Fibroblast of upper back skin (primary cell): ENCODE measurements around the gene C11orf42.

Source experiments
- DNase-seq: peaks from one replicate; pipeline ENCODE4 v3.0.0-alpha.2; 2013

Gene C11orf42, protein sequence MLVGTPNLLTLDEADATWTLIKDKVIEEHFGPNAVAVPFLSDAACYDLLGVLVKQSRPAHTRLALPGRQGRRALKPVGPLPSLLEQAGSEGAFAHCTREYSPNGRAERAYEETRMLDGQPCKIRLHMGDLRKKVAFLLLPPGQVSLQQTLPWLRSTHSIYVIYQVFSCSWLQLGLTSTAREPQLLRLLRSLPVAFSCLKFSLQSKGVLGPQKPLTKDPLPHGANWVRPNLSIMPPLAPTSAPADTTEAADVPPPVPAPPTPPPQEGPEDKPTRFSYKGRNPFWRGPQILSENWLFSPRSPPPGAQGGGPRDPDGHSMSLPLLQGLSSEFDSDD

DNA sequence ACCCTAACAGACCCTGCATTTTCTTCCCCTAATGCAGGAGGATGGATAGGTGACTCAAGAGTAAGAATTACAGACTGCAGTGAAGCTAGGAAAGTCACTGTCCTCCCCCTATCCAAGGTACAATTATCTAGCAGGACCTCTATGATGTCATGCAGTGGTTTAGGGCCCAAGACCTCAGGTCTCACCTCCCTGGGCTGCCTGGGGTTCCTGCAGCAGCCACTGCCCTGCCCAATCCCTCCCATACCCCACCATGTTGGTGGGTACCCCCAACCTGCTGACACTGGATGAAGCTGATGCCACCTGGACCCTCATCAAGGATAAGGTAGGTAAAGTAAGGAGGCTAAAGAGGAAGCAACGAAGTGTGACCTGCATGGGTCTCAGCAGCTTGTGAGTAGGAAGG lies at the start of gene C11orf42:
C11orf42 (plus strand) TSS at position 192 of the 400 bp plus-strand sequence; CDS start at position 251, 59 bp downstream.
- DNase-seq = no peak

- DNase-seq = no peak
Observed at GRCh38 chr11:6156628-6157359, 48.6 kb upstream of the C11orf42 start.

DNA sequence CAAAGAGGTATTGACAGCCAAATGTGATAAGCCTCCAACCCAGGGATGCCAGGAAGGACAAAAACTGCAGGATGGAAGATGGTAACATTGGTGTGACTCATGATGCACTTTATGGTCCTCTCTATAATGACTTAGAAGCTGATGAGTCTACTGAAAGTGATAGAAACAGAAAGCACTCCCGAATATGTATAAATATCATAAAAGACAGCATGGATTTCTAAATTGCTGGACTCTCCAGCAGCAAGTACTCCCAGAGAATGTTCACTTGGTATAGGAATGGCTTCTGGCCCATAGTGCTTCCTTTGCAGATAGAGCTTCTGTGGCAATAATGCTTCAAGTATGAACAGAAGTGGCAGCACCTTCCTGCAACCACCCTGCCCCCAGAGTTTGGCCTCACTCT lies 35.1 kb upstream of the C11orf42 start, which contains the start of gene OR52B2:
OR52B2 (minus strand) TSS at position 101 of the 400 bp plus-strand sequence; CDS start at position 101, 0 bp downstream.
- DNase-seq = no peak

DNA sequence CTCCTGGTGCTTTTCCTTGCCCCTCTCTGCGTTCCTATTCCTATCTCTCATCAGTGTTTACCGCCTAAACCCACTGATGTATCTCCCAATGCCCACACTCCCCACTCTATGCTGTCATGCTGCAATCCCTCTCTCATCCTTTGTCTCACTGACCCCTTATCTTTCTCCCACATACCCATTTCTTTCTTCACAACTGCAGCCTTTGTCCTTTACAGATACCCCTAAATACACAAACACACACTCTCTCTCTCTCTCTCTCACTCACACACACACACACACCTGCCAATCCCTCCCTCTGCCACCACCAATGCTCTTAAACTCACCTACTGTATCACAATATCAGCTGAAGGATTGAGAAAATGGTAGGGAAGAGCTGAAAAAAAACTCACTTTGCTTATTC lies 29.9 kb upstream of the C11orf42 start:
- no peak for DNase-seq

GRCh38 chr11:6191742-6192141 lies 13.6 kb upstream of the C11orf42 start:
- DNase-seq = no peak

- no peak for DNase-seq
Observed at GRCh38 chr11:6194065-6194581, 11.2 kb upstream of the C11orf42 start.

DNA sequence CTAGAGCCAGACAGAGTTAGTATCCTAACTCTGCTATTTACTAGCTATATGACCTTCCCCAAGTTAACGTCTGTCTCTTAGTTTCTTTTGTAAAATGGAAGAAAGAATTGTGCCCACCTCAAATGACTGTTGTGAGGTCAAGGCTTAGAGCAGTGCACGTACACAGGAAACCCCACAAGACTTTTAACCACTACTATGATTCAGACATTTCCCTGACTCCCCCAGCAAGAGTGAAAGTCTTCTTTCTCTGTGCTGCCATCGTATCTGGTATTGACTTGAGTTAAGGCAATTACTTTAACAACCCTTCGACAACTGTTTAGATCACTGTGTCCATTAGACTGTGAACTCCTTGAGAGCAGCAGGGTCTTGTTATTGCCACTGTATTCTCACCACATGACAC lies 9.0 kb upstream of the C11orf42 start:
- no peak for DNase-seq

GRCh38 chr11:6197466-6198200 lies 7.7 kb upstream of the C11orf42 start:
- peak; percentile 41 for DNase-seq

- DNase-seq = no peak
Observed at GRCh38 chr11:6199174-6199810, 6.1 kb upstream of the C11orf42 start, which contains the start of gene OR52W1. Gene OR52W1 (plus strand): TSS chr11:6199224. CDS start chr11:6199224, 0 bp downstream.

- no peak for DNase-seq
Observed at GRCh38 chr11:6200975-6201374, 4.4 kb upstream of the C11orf42 start.

DNA sequence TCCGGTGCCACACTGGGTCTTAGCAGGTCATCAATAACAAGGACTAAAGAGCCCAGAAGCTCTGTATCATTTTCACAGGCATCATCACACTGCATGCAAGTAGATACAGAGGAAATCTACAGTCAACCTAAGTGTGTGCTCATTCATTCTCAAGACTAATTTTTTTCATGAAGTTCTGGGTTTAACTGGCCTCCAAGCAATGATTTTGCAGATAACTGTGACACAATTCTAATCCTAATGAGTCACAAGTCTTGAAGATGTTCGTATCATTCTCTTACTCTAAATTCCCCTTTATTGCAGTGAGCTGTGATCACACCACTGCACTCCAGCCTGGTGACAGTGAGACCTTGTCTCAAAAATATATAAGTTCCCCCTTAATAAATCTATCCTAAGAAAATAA lies 3.9 kb upstream of the C11orf42 start:
- DNase-seq = peak; percentile 26

- DNase-seq = peak; percentile 61
Observed at GRCh38 chr11:6202041-6202440, 3.3 kb upstream of the C11orf42 start.

DNA sequence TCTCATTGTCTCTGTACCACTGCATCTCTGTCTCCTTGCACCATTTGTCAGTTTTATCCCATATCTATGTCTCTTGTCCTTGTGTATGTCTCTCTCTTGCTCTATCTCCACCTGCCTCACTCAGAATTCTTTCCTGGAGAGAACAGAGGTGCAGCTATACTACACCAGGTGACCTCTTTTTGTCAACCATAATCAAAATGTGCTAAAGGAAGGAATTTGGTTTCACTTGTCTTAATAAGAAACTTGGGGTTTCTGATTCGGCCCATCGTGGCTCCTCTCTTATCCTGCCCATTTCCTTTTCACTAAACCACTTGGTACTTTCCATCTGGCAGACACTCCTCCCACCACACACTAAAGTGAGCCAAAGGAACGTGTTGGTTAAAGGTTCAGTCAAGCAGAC lies 2.0 kb upstream of the C11orf42 start:
- no peak for DNase-seq

GRCh38 chr11:6204706-6205105 lies 651 bp upstream of the C11orf42 start:
- peak; percentile 11 for DNase-seq

GRCh38 chr11:6206456-6207180 lies 1.3 kb downstream of the C11orf42 start:
- DNase-seq = peak; percentile 7

DNA sequence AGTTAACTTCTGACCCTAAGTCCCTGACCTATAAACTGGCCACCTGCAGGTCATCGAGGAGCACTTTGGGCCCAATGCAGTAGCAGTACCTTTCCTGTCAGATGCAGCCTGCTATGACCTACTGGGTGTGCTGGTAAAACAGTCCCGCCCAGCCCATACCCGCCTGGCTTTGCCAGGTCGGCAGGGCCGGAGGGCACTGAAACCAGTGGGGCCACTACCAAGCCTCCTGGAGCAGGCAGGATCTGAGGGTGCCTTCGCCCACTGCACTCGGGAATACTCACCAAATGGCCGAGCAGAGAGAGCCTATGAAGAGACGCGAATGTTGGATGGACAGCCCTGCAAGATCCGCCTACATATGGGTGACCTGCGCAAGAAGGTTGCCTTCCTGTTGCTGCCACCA lies 4.4 kb downstream of the C11orf42 start:
- no peak for DNase-seq

DNA sequence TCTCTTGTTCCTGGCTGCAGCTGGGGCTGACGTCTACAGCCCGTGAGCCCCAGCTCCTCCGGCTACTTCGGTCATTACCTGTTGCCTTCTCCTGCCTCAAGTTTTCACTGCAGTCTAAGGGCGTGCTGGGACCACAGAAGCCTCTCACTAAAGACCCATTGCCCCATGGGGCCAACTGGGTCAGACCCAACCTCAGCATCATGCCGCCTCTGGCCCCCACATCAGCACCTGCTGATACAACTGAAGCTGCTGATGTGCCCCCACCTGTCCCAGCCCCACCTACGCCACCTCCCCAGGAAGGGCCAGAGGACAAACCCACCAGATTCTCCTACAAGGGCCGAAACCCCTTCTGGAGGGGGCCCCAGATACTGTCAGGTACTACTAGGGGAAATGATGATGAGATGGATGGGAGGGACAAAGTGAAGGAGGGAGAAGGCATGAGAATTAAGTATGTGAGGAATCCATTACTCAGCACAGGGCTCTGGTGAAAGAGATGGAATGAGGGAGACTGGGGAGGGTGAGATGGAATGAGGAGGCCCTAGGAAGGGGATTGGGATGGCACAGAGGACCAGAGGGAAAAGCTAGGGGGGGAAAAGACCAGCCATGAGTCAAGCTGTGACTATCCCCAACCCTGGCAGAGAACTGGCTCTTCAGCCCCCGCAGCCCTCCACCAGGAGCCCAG lies 5.1 kb downstream of the C11orf42 start:
- DNase-seq = peak; percentile 57

DNA sequence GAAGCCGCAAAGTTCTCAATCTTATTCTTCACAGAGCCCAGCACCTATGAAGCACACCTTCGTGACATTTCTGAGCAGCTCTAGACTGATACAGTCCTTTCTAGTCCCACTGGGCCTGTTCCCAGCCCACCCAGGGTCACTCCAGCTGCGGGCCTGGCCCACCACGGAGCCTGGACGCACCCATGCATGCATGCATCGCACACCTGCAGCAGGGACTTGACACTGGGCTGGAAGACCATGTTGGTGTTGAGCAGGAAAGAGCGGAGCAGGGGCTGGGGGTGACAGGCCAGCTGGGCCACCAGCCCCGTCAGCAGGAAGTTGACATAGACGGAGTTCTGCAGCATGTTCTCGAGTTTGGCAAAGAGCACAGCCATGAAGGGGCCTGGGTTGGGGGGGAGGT lies 9.2 kb downstream of the C11orf42 start:
- DNase-seq = no peak

DNA sequence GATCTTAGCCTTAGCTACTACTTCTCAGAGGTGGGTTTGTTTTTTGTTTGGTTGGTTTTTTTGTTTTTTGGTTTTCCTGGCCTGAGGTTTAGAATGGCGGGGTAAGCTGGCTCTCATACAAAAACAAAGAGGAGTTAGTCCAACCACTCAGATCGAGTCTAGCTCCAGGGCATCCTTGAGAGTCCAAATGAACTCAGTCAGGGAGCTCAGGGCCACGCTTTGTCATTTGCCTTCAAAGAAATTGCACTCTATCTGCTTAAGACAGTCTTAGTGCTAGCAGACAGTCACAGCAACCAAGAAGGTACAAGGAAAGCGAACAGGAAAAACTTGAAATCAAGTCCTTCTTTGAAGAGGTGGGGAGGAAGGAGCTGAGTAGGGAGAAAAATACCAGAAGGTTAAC lies 11.1 kb downstream of the C11orf42 start:
- no peak for DNase-seq

DNA sequence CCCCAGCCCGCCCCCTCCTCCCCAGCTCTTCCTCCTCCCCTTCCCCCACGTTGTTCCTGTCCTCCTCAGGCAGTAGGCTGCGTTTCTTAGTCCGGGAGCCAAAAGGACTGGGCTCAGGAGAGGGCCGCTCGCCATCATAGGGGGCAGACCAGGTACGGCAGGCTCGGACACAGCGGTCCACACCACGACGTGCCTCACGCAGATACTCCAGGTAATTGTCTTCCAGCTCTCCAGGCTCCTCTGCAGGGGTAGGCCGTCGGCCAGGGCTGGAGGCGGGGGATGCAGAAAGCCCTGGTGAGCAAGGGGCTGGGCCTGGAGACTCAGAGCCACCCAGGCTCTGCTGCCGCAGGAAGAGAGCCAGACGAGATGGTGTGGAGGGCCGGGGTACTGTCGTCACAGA lies 12.4 kb downstream of the C11orf42 start:
- DNase-seq = no peak

DNA sequence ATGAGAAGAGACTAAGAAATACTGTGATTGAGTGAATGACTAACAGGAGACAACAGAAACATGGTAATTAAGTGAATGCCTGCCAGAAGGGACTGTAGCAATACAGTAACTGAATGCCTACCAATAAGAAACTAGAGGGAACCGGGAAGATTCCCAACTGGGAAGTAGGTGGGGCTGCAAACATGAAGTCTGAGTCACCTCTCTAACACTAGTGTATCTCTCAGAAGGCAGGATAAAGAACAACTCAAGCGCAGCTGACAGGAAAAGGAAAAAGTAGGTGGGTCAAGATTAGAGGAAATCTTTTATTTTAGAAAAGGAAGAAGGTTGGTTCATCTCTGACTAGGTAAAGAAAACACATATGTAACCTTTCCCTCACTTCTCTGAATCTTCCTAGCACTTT lies 14.0 kb downstream of the C11orf42 start:
- DNase-seq = peak; percentile 85
